Mucosa of descending colon (tissue), 3 donors: ENCODE data around the gene RAB3D. TPM values are rescaled to one million over a fixed set of nuclear protein-coding genes. Genes with fewer than 3 reads are reported as not detected.

Experiments used
- ATAC-seq: fragments of 200-7000 bp; cut with Tn5 transposase; one replicate; pipeline ENCODE4 v1.9.1; 2020; ENCODE audit warnings: mild to moderate bottlenecking, moderate library complexity
- DNase-seq, 3 donors: peaks; one replicate each; pipeline ENCODE4 v3.0.0-alpha.2; 2020
- H3K36me3 ChIP-seq: fragments of 200-600 bp; one replicate; pipeline ENCODE4 v1.8.0; 2021; ENCODE audit warnings: low read depth, mild to moderate bottlenecking
- H3K4me1 ChIP-seq: fragments of 200-600 bp; one replicate; pipeline ENCODE4 v1.8.0; 2021; ENCODE audit warnings: low read depth, mild to moderate bottlenecking
- H3K4me3 ChIP-seq: fragments of 200-600 bp; one replicate; pipeline ENCODE4 v1.8.0; 2021; ENCODE audit warnings: mild to moderate bottlenecking
- H3K9me3 ChIP-seq: fragments of 200-600 bp; one replicate; pipeline ENCODE4 v1.8.0; 2021; ENCODE audit warnings: mild to moderate bottlenecking
- CTCF ChIP-seq: fragments of 200-600 bp; IDR thresholded peaks from one replicate; pipeline ENCODE4 v1.8.0; 2022; ENCODE audit warnings: antibody characterized with exemption, mild to moderate bottlenecking
- intact Hi-C, 2 donors: fragments of 100-400 bp; cut with DNase I in 1 of 2; cut with micrococcal nuclease in 1 of 2; formaldehyde crosslinking; loops; one replicate each; pipeline versions ENCODE4 v1.11.0 to v1.11.1; 2022; cut with DNase I, micrococcal nuclease
- long read RNA-seq, 2 donors: library from polyadenylated mRNA; unstranded; transcript quantifications; one replicate each; pipeline ENCODE4 v2.0.0, GENCODE V29; 2019 to 2021
- total RNA-seq, 3 donors: library from RNA; stranded (reverse); fragmentation: NEBNext Ultra II Directional in 2 of 3; extraction: Animal tissue kit (Norgen Biotek cat#: 25700) in 2 of 3; gene quantifications; one replicate each; pipeline versions ENCODE4 v1.2.1 to v1.2.4, GENCODE V29; 2021 to 2023
- donor health status: DM: no; HTN: no; CAD: no; lungs with moderate emphysema.
- donor health status: DM: no; HTN: no; CAD: no.
- donor health status: DM: no; HTN: yes; CAD: no.

RAB3D gene
- total RNA-seq: 10 to 100 TPM; 21.0 to 34.9 (median 33.9) TPM
- long read RNA-seq, donor 1, full-length matches to known transcripts: 29 of 30 reads
- long read RNA-seq, donor 1, partial matches to known transcripts: 0 of 30 reads
- long read RNA-seq, donor 1, other reads (novel, unspliced or antisense): 1 of 30 reads
- long read RNA-seq, donor 2, partial matches to known transcripts: 0 of 1 reads
- long read RNA-seq, donor 2, other reads (novel, unspliced or antisense): 1 of 1 reads

DNA sequence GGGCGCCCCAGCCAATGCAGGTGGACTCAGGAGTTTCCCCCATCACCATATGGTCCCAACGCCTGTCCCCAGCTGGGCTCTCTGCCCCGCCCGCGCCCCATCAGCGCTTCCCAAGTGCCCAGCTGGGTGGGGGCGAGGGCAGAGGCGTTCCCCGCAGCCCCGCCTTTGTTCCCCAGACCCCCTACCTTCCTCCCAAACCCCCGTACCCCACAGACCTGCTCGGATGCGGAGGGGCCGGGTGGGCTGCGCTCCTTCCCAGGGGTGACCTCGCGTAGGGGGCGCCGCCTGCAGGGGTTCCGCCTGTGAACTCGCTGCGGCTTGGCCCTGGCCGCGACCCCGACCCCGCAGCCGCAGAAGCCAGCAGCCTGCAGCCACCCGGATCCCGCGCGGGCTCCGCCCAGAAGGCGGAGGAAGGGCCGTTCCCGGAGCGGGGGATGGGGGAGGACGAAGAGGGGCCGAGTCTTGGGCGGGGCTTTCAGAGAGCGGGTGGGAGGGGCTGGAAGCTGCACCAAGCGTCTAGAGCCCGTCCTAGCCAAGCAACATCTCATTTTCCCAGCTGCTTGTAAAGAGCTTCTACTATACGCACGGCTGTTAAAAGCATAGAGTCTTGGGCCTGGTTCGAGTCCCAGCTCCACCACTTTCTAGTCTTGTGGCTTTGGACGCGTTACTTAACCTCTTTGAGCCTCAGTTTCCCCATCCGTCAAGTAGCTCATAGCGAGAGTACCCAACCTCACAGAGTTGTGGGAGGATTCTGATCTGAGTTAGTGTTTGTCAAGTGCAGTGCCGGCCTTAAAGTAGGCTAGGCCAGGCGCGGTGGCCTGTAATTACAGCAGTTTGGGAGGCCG is at the start of gene RAB3D:
RAB3D (minus strand) TSS at position 404 of the 845 bp plus-strand sequence. CDS start 2,258 bp downstream, outside the sequence.
- Histone ChIP-seq H3K4me1 (peaks cover 24% of the 10 kb centered on the region), H3K36me3 (no peaks in the 10 kb centered on the region), H3K4me3 (peak within 1 kb of the TSS; percentile 67), H3K9me3 (no peaks in the 10 kb centered on the region)
- peak; percentile 95 to 96 (median 96) for DNase-seq
- intact Hi-C loops: no loop called here
- peak; percentile 94 for ATAC-seq
- TF ChIP-seq CTCF: no peak

DNA sequence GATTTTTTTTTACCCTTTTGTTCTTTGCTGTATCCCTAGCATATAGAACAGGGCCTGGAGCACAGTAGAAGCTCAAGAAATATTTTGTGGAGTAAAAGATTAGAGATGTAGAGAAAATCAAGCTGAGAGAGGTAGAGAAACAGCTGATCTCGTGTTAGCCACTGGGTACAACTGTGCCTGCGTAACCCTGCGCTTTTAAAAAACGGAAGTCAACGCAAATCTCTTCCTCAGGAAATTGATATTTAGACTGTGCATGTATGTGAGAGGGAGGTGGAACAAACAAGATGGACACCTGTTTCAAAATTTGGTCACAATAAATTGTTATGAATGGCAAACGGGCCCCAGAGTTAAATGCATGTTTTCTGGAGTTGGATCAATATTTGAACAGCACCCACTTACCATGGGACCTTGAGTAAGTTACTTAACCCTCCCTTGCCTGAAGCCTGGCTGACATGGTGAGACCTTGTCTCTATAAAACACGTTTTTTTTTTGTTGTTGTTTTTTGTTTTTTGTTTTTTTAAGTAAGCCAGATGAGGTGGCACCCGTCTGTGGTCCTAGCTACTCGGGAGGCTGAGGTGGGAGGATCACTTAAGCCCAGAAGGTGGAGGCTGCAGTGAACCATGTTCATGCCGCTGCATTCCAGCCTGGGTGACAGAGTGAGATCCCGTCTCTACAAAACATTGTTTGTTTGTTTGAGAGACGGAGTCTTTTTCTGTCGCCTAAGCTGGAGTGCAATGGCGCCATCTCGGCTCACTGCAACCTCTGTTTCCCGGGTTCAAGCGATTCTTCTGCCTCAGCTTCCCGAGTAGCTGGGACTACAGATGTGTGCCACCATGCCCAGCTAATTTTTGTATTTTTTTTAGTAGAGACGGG is 47.9 kb upstream of the RAB3D start:
- TF ChIP-seq CTCF: no peak
- ATAC-seq: no peak
- intact Hi-C loops: no loop called here
- Histone ChIP-seq H3K4me3 (no peak overlapping the region), H3K4me1 (peaks cover 12% of the 10 kb centered on the region), H3K36me3 (no peaks in the 10 kb centered on the region), H3K9me3 (peaks cover 2% of the 10 kb centered on the region)
- DNase-seq: no peak

- no peak for TF ChIP-seq CTCF
- peaks cover 29% of the 10 kb centered on the region for H3K4me1 ChIP-seq
- DNase-seq: no peak
- H3K36me3 ChIP-seq: no peaks in the 10 kb centered on the region
- no peak for ATAC-seq
- no peaks in the 10 kb centered on the region for H3K9me3 ChIP-seq
- H3K4me3 ChIP-seq: no peak overlapping the region
- intact Hi-C loops: no loop called here
Observed at GRCh38 chr19:11384778-11385129, 45.3 kb upstream of the RAB3D start.

- H3K4me1 ChIP-seq: peaks cover 29% of the 10 kb centered on the region
- intact Hi-C loops: no loop called here
- H3K36me3 ChIP-seq: no peaks in the 10 kb centered on the region
- TF ChIP-seq CTCF: no peak
- H3K4me3 ChIP-seq: no peak overlapping the region
- no peaks in the 10 kb centered on the region for H3K9me3 ChIP-seq
- ATAC-seq: no peak
- DNase-seq: peak in 1 of 3 donors; percentile 32
Observed at GRCh38 chr19:11383706-11384048, 44.2 kb upstream of the RAB3D start.

DNA sequence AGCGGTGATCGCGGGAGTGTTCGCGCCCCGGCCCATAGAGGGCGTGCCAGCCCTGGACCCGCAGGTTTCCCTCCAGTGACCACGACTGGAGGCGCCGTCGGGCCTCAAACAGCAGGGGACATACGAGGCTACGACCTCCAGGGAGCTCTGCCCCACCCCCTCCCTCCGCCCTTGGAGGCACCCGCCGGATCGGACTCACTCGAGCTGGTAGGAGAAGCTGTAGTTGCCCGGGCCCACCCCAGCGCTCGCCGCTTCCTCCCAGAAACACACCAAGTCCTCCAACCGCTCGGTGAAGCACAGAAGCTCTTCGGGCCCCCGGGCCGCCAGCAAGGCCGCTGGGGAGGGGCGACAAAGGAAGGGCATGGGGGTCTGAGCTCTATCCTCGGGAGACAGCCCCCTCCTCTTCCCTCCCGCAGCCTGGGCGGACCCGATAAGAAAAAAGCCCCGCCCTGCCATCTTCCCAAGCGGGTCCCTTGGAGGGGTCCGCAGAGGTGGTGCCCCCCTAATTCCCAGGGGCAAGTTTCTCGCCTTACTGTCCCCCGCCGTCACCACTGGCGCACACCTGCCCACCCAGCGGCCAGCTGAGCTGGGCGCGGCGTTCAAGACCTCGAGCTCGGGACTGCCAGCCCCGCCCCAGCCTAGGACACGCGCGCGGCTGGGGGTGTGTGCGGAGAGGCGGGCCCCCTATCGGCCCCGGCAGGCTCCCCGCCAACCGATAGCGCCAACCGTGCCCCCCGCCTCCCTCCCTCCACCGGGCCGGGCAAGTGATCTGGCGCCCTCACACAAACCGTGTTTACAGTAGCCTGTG is 43.6 kb upstream of the RAB3D start:
- no peaks in the 10 kb centered on the region for H3K9me3 ChIP-seq
- no peaks in the 10 kb centered on the region for H3K36me3 ChIP-seq
- no peak overlapping the region for H3K4me3 ChIP-seq
- peak; percentile 59 to 78 (median 70) for DNase-seq
- peaks cover 29% of the 10 kb centered on the region for H3K4me1 ChIP-seq
- intact Hi-C loops: no loop called here
- peak; percentile 19 for ATAC-seq
- TF ChIP-seq CTCF: peak; percentile 61
